Endothelial cell of umbilical vein (primary cell): ENCODE data around the gene LRR1. TPM values are rescaled to one million over a fixed set of nuclear protein-coding genes. Genes with fewer than 3 reads are reported as not detected.

Experiments used
- BruUV-seq: library from RNA; stranded (reverse); fragments of 400-500 nt; replicated peaks from 2 replicates; lab custom pipeline; 2021; lab: Mats Ljungman, UMichigan
- CTCF ChIA-PET: fragments of 300-600, 350-600 bp; sonication (Branson Sonifier 250); formaldehyde crosslinking; loops from one replicate; lab custom pipeline; 2021; ENCODE audit warnings: antibody characterized with exemption, inconsistent platforms; lab: Charles Lee
- POLR2A ChIA-PET: fragments of 300-600, 350-600 bp; sonication (Branson Sonifier 250); formaldehyde crosslinking; loops from one replicate; lab custom pipeline; 2021; ENCODE audit warnings: antibody characterized with exemption, inconsistent platforms; lab: Charles Lee
- DNase-seq: peaks from one replicate; pipeline ENCODE4 v3.0.0-alpha.2; 2011; ENCODE audit warnings: low read depth, low spot score
- FAIRE-seq: peaks from 2 replicates; lab custom pipeline; 2011; peaks lifted over from hg19 to GRCh38; lab: Jason Lieb, UNC
- H2AFZ ChIP-seq: 2 replicates; pipeline ENCODE4 v1.6.0; 2012; ENCODE audit warnings: low read depth, low read length, control low read depth, inconsistent platforms
- H3K27ac ChIP-seq: 2 replicates; pipeline ENCODE4 v1.5.1; 2011; ENCODE audit warnings: low read depth, mild to moderate bottlenecking, control low read depth, low read length, moderate library complexity; ENCODE audit not compliant: insufficient read depth
- H3K27me3 ChIP-seq, 2 experiments: 2 replicates each; pipeline versions ENCODE4 v1.6.0 to v1.6.1; 2011; ENCODE audit warnings: low read length in 2 of 2, mixed read lengths in 1 of 2; ENCODE audit not compliant: control insufficient read depth in 2 of 2, insufficient read depth in 2 of 2
- H3K36me3 ChIP-seq, 2 experiments: 2 replicates in 1 of 2; 3 replicates in 1 of 2; pipeline ENCODE4 v1.5.1; 2011; ENCODE audit warnings: low read length in 2 of 2, mild to moderate bottlenecking in 1 of 2, moderate library complexity in 1 of 2; ENCODE audit not compliant: control insufficient read depth in 2 of 2, insufficient read depth in 2 of 2; ENCODE audit errors: extremely low read depth in 1 of 2
- H3K4me1 ChIP-seq: 3 replicates; pipeline ENCODE4 v1.5.1; 2011; ENCODE audit warnings: mild to moderate bottlenecking, low read length; ENCODE audit not compliant: control insufficient read depth, insufficient read depth; ENCODE audit errors: extremely low read depth
- H3K4me2 ChIP-seq: 2 replicates; pipeline ENCODE4 v1.6.1; 2011; ENCODE audit warnings: low read length, control low read depth, mixed read lengths; ENCODE audit not compliant: insufficient read depth
- H3K4me3 ChIP-seq, 3 experiments: fragments of 200-600 bp in 1 of 3; sonication (generic), shearing (Covaris generic) in 1 of 3; replicated peaks in 1 of 3; 2 replicates each; pipeline ENCODE4 v1.5.1; 2011 to 2016; ENCODE audit warnings: control low read depth in 3 of 3, low read length in 3 of 3, mild to moderate bottlenecking in 2 of 3, inconsistent platforms in 1 of 3, low read depth in 1 of 3, moderate library complexity in 1 of 3; ENCODE audit not compliant: insufficient read depth in 1 of 3
- H3K79me2 ChIP-seq: 2 replicates; pipeline ENCODE4 v1.6.0; 2012; ENCODE audit warnings: low read length, inconsistent platforms; ENCODE audit not compliant: control insufficient read depth, insufficient read depth
- H3K9ac ChIP-seq: replicated peaks from 2 replicates; pipeline ENCODE3; 2011; ENCODE audit warnings: low read length, control low read depth; ENCODE audit not compliant: insufficient read depth; ENCODE audit errors: extremely low read depth
- H3K9me1 ChIP-seq: replicated peaks from 3 replicates; pipeline ENCODE4 v1.6.0; 2011; ENCODE audit warnings: mild to moderate bottlenecking, low read length; ENCODE audit not compliant: control insufficient read depth, insufficient read depth; ENCODE audit errors: extremely low read depth
- H3K9me3 ChIP-seq: replicated peaks from 2 replicates; pipeline ENCODE4 v1.5.1; 2012; ENCODE audit warnings: low read length, inconsistent platforms; ENCODE audit not compliant: control insufficient read depth, insufficient read depth
- H4K20me1 ChIP-seq: replicated peaks from 2 replicates; pipeline ENCODE3; 2011; ENCODE audit warnings: mild to moderate bottlenecking, low read length; ENCODE audit not compliant: control insufficient read depth, insufficient read depth; ENCODE audit errors: extremely low read depth
- EZH2 ChIP-seq: IDR thresholded peaks from 2 replicates; pipeline ENCODE4 v1.6.1; 2012; ENCODE audit warnings: borderline replicate concordance, low read depth, mild to moderate bottlenecking, moderate library complexity, low read length, inconsistent platforms; ENCODE audit not compliant: severe bottlenecking
- FOS ChIP-seq: IDR thresholded peaks from 2 replicates; pipeline ENCODE4 v1.6.1; 2011; ENCODE audit warnings: mild to moderate bottlenecking, low read length, moderate library complexity, borderline replicate concordance; ENCODE audit not compliant: insufficient read depth
- GATA2 ChIP-seq: IDR thresholded peaks from 2 replicates; pipeline ENCODE4 v1.7.0; 2011; ENCODE audit warnings: low read depth, mild to moderate bottlenecking, moderate library complexity, mixed read lengths, low read length; ENCODE audit not compliant: insufficient read length, insufficient read depth
- JUN ChIP-seq: IDR thresholded peaks from 2 replicates; pipeline ENCODE4 v1.6.1; 2011; ENCODE audit warnings: borderline replicate concordance, low read depth; ENCODE audit not compliant: insufficient read length, insufficient read depth
- MYC ChIP-seq: IDR thresholded peaks from one replicate; pipeline ENCODE4 v1.6.1; 2011; ENCODE audit warnings: mild to moderate bottlenecking, low read depth, low read length
- POLR2A ChIP-seq: IDR thresholded peaks from 2 replicates; pipeline ENCODE4 v1.6.1; 2012; ENCODE audit warnings: low read depth, mild to moderate bottlenecking, control low read depth, low read length
- POLR2AphosphoS5 ChIP-seq: IDR thresholded peaks from 2 replicates; pipeline ENCODE4 v1.6.1; 2012; ENCODE audit warnings: low read depth, mild to moderate bottlenecking, control low read depth, low read length, moderate library complexity; ENCODE audit not compliant: insufficient read depth
- dilution Hi-C: fragments of 300-500 bp; cut with MboI; formaldehyde crosslinking; loops from one replicate; pipeline ENCODE4 v1.15.0; 2019; ENCODE audit warnings: low sequenced_read_pairs; ENCODE audit not compliant: extremely low pct_ligation_motif_present
- intact Hi-C: fragments of 100-400 bp; cut with micrococcal nuclease; formaldehyde crosslinking; loops from one replicate; pipeline ENCODE4 v1.10.0; 2022
- polyA plus RNA-seq, 4 experiments: library from polyadenylated mRNA; depleted of rRNA in 3 of 4; stranded (reverse) in 3 of 4; unstranded in 1 of 4; fragments of >200 nt; gene quantifications; 2 replicates each; pipeline versions ENCODE4 v1.2.1 to v1.2.3, GENCODE V29; 2011 to 2012; ENCODE audit warnings: missing spikeins in 1 of 4
- total RNA-seq: library from RNA; stranded (reverse); gene quantifications from 2 replicates; pipeline ENCODE4 v1.2.3, GENCODE V29; 2021
- TF ChIP-seq, protein P1 (sequence below): IDR thresholded peaks from 2 replicates; pipeline ENCODE4 v1.6.1; 2011; ENCODE audit not compliant: insufficient read depth, insufficient read length

Gene LRR1
- total and polyA plus RNA-seq, 2 donors (not counting 3 experiments of a cell fraction or from before 2014, with no cell fraction given) = 17.7 to 30.9 TPM

GRCh38 chr14:49612251-49612650 is 13.5 kb downstream of the LRR1 start:
- Histone ChIP-seq H3K4me3 (no peak overlapping the region), H3K36me3 (peaks cover 0 to 5% of the 10 kb centered on the region in 2 experiments), H3K9me3 (no peaks in the 10 kb centered on the region), H3K4me1 (no peaks in the 10 kb centered on the region), H3K9ac (no peak overlapping the region), H4K20me1 (no peaks in the 10 kb centered on the region), H3K27me3 (no peaks in the 10 kb centered on the region), H3K79me2 (peaks cover 26% of the 10 kb centered on the region), H3K4me2 (no peak overlapping the region), H3K27ac (no peak overlapping the region), H3K9me1 (peaks cover 2% of the 10 kb centered on the region), H2AFZ (no peak overlapping the region)
- FAIRE-seq (no peak), DNase-seq (no peak)
- intact Hi-C loops (no loop called here), dilution Hi-C loops (no loop called here)
- BruUV-seq = no TSS peak
- CTCF ChIA-PET = interaction anchor here (0.6 to 1.4 kb wide), 3 partner anchors 12 to 22 kb away, joined by 3 read pairs; partner anchors contain the start of gene LRR1
- POLR2A ChIA-PET = interaction anchor here (1.5 kb wide), 1 partner anchor 8 kb away, joined by 4 read pairs; the partner anchor contains the start of genes MGAT2 and RPL36AL
- no peak for TF ChIP-seq FOS
- TF ChIP-seq POLR2AphosphoS5 = no peak
- no peak for TF ChIP-seq POLR2A
- TF ChIP-seq, protein P1, sequence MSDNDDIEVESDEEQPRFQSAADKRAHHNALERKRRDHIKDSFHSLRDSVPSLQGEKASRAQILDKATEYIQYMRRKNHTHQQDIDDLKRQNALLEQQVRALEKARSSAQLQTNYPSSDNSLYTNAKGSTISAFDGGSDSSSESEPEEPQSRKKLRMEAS = no peak
- no peak for TF ChIP-seq JUN
- no peak for TF ChIP-seq MYC
- no peak for TF ChIP-seq EZH2

DNA sequence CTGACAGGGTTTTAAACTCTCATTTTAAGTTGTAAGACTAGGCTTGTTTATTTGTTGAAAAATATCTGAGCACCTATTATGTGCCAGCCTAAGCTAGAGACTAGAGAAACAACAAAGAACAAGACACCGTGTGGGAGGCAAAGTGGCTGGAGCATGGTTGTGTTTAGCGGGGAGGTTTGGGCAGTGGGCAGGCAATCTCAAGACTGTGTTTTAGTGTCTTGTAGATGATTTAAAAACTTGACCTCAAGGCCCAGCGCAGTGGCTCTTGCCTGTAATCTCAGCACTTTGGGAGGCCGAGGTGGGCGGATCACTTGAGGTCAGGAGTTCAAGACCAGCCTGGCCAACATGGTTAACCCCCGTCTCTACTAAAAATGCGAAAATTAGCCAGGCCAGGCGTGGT is 13.9 kb downstream of the LRR1 start:
- TF ChIP-seq GATA2 = no peak
- no peak for TF ChIP-seq EZH2
- no peak for TF ChIP-seq MYC
- no peak for TF ChIP-seq FOS
- TF ChIP-seq, protein P1 = no peak
- no peak for TF ChIP-seq POLR2AphosphoS5
- TF ChIP-seq POLR2A = no peak
- TF ChIP-seq JUN = no peak
- no peaks in the 10 kb centered on the region for H3K9me3 ChIP-seq
- H3K9ac ChIP-seq = no peak overlapping the region
- H3K27me3 ChIP-seq = no peaks in the 10 kb centered on the region
- H3K4me2 ChIP-seq = no peak overlapping the region
- no peak overlapping the region for H2AFZ ChIP-seq
- H3K36me3 ChIP-seq = peaks cover 0 to 5% of the 10 kb centered on the region in 2 experiments
- ChIA-PET CTCF (interaction anchor here (1.4 kb wide), 1 partner anchor 21 kb away, joined by 3 read pairs; no protein-coding TSS in a partner anchor), POLR2A (interaction anchor here (1.5 kb wide), 1 partner anchor 8 kb away, joined by 4 read pairs; the partner anchor contains the start of genes MGAT2 and RPL36AL)
- intact Hi-C loops = no loop called here
- no peak overlapping the region for H3K4me3 ChIP-seq
- no TSS peak for BruUV-seq
- DNase-seq (no peak), FAIRE-seq (no peak)
- H3K79me2 ChIP-seq = peaks cover 27% of the 10 kb centered on the region
- H3K27ac ChIP-seq = no peak overlapping the region
- H3K4me1 ChIP-seq = no peaks in the 10 kb centered on the region
- dilution Hi-C loops = no loop called here
- peaks cover 2% of the 10 kb centered on the region for H3K9me1 ChIP-seq
- H4K20me1 ChIP-seq = no peaks in the 10 kb centered on the region
